Muscle of back (tissue), 11 donors: Measurements from ENCODE around the gene IL37. TPM values are rescaled to one million over a fixed set of nuclear protein-coding genes. Genes with fewer than 3 reads are reported as not detected.
"Not testable (repeated sequence)": the region's sequence is repeated elsewhere in the genome, so short reads cannot be mapped to it uniquely, and the experiment has no call there.

ENCODE experiments used
- DNase-seq, 3 donors: peaks; one replicate each; pipeline versions ENCODE4 v3.0.0 to v3.0.0-alpha.2; 2013
- polyA plus RNA-seq, 10 donors: library from polyadenylated mRNA; unstranded; fragments of 120-200 nt; gene quantifications; one replicate each; pipeline ENCODE4 v1.2.1, GENCODE V29; 2013; ENCODE audit not compliant: insufficient read length in 10 of 10

IL37 gene
- polyA plus RNA-seq, 10 donors, result 0.30 TPM; not detected in 9

DNA sequence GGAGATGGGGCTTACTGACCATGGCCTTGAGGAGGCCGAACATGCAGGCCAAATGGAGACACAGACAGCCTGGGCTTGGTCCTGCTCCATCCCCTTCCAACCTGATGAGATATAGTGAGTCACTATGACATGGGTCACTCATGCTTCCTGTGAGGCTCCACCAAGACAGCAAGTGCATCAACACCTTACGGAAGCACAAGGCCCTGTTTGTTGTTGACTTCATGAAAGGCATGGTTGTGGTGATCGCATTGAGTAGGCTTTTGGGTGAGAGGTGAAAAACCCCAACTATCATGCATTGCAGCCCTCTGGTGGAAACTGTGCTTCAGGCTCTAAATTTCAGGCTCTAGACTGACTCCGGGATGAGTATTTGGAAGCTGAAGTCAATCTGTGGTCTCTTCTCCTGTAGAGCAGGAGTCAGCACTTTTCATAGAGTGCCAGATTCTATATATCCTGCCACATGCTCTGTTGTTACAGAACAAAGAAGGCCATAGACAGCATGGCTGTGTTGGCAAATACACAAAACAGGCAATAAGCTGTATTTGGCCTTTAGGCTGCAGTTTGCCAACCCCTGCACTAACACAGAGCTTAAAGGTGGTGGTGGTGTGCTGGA, 10.1 kb downstream of the IL37 start:
- no peak for DNase-seq

DNA sequence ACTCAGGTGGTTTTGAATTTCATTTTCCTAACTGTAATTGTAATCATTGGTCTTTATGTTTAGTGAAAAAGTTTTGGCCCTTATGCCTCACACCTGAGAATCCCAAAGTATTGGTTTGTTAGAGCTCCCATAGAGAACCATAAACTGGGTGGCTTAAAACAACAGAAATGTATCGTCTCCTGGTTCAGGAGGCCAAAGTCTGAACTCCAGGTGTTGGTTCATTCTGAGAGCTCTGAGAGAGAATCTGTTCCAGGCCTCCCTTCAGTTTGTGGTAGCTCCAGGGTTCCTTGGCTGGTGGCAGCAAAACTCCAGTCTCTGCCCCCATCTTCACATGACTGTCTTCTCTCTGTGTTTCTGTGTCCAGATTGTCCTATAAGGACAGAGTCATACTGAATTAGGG, 11.0 kb downstream of the IL37 start:
- DNase-seq, result no peak

DNA sequence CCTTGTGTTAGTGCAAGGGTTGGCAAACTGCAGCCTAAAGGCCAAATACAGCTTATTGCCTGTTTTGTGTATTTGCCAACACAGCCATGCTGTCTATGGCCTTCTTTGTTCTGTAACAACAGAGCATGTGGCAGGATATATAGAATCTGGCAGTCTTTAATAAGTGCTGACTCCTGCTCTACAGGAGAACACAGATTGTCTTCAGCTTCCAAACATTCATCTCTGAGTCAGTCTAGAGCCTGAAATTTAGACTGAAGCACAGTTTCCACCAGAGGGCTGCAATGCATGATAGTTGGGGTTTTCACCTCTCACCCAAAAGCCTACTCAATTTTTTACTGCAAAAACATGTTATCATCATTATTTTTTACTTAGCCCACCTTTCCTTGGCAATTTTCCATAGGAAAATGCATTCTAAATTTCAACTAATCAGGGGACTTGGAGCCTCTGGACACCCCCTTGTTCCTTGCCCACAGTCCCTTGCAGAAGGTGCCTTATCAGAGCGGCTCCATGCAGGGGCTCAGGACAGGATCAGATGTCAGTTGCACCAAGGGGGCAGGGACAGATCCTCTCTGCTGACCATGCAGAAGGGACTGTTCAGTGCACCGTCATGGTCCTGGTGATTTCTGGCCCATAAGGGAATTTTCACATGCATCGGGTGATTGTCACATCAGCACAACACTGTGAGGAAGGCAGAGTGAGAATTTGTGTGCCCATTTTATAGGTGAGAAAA, 12.4 kb downstream of the IL37 start:
- no peak for DNase-seq

DNA sequence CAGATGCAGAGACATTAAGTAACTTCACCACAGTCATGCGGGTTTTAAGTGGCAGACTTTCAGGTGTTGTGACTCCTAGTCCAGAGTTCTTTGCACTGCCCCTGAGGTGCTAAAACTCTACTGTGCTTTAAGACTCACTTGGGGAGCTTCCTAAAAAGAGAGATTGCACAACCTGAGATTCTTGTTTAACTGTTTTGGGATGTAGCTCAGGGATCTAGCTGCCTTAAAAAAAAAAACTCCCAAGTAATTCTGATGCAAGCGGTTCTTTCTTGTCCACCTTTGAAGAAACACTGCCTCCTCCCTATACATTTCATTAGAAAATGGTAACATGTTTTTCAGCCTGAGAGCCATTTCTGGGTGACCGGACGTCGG, 13.0 kb downstream of the IL37 start:
- DNase-seq, result no peak

DNA sequence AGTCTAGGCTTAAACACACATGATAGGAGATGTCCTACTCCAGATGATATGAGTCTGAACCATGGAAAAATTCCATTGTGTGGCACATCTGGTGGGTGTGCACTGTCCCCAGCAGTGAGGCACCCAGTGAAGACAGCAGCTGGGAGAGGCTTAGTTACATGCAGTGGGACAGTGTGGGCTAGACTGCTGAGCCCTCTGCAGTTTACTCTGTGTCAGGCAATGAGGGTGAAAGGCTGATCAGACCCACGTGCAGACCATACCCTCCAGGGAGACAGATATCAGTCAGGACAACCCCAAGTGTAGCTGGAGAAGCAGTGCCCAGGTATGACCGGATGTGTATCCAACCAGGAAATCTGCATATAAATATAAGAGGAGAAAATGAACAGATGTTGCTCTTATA, 13.4 kb downstream of the IL37 start:
- no peak for DNase-seq

DNA sequence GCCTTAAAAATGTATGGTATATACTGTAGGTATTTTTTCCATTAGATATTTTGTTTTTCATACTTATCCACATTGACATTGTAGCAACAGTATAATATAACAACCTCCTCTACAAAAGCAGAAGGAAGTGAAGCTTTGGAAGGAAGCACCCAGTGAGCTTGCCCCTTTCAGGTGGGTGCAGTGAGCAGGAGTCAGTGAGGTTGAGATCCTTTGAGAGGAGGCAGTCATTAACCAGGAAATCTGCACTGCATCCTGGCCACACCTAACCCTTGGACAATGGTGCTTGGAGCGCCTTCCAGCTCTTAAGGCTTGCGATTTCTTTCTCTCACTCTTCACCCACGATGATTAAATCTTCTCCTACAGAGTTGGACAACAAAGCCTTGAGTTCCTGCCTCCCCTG, 13.9 kb downstream of the IL37 start:
- no peak for DNase-seq

DNA sequence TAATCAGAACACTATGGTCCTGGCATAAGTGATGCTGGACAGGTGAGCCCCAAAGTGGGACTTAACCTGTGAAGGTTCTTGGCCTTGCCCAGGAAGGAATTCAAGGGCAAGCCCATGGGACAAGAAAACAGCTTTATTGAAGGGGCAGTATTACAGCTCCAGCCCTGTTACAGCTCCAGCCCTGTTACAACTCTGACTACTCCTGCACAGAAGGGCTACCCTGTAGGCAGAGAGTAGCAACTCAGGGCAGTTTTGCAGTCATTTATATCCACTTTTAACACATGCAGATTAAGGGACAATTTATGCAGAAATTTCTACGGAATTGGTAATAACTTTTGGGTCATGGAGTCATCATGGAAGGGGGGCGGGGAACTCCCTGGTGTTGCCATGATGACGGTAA, 15.7 kb downstream of the IL37 start:
- DNase-seq, result no peak

DNA sequence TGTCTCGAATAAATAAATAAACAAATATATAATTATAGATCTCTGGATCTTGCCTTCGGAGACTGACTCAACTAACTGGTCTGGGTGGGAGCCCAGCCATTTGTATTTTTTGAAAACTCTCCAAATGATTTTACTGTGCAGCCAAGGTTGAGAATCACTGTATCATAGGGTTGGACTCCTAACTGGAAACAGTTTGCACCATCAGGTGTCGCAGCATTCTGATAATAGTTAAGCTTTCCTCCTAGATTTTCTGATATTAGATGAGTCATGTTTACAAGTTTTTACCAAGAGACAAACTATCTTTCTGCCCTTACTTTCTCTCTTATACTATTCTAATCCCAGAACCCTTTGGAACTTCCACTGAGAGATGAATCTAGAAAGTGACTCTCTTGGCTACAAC, 16.8 kb downstream of the IL37 start:
- no peak for DNase-seq

DNA sequence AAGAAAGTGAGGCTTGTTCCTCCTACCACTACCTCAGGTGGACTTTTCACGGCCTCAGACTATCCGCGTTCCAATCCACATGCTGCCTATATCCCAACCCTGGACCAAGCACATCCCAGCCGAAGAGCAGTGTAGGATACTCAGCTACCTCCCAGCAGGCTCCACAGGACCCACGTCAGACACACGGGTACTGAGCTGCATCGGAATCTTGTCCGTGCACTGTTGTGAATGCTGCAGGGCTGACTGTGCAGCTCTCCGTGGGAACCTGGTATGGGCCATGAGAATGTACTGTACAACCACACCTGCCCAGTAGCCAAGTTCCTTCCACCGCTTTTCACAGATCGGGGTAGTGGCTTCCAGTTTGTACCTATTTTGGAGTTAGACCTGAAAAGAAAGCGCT, 22.3 kb downstream of the IL37 start:
- DNase-seq, result no peak

DNA sequence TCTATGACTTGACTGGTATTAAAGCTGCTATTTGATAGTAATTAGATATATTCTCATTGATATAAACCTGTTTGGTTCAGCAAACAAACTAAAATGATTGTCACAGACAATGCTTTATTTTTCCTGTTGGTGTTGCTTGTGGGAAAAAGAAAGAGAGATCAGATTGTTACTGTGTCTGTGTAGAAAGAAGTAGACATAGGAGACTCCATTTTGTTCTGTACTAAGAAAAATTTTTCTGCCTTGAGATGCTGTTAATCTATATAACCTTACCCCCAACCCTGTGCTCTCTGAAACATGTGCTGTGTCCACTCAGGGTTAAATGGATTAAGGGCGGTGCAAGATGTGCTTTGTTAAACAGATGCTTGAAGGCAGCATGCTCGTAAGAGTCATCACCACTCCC, 23.2 kb downstream of the IL37 start:
- not testable (repeated sequence) for DNase-seq

DNA sequence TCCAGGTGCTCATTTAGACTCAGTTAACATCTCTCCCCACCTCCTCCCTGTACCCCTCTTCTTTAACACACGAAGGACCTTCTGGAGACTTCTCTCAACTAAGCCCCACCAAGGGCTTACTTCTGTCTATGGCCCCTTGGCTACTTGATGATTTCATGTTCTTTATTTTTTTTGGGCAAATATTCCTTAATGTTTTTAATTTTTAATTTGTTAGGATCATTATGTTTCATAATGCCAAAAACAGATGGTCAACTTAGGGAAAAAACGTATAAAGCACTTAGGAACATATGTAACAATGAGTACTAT, 25.9 kb downstream of the IL37 start:
- DNase-seq, result no peak

DNA sequence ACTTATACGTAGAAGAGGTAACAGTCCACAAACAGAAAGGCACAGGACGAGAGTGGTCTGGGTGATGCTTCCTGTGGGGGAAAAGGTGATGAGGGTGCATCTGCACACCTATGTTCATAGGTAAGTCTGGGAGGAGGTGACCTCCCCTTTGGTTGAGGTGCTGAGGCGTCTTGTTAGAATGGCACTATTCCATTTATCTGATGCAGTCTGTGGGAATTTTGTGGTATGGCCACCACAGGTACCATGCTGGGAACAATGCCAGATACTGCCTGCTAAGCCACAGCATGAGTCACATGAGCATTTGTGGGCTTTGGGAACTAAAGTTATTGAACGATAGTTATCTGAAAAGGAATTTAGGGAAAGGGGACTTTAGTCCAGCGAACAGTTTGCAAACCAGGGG, 27.9 kb downstream of the IL37 start:
- no peak for DNase-seq

DNA sequence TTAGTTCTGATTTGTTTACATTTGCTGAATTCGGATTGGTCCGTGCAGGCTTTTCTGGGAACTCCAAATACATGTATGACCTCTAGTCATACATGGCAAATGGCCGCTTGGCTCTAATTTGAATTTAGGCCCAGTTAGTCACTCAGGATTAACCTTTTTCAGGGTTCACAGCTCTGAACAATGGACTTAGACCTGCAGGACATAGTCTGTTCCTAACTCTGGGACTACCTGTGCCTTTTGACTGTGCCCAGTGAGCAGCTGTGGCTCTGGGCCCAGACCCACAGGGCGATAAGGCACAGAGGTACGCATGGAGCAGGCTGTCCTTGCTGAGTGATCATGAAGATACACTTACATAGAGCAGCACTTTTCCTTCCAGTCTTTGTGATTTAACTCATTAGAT, 28.5 kb downstream of the IL37 start:
- no peak for DNase-seq

DNA sequence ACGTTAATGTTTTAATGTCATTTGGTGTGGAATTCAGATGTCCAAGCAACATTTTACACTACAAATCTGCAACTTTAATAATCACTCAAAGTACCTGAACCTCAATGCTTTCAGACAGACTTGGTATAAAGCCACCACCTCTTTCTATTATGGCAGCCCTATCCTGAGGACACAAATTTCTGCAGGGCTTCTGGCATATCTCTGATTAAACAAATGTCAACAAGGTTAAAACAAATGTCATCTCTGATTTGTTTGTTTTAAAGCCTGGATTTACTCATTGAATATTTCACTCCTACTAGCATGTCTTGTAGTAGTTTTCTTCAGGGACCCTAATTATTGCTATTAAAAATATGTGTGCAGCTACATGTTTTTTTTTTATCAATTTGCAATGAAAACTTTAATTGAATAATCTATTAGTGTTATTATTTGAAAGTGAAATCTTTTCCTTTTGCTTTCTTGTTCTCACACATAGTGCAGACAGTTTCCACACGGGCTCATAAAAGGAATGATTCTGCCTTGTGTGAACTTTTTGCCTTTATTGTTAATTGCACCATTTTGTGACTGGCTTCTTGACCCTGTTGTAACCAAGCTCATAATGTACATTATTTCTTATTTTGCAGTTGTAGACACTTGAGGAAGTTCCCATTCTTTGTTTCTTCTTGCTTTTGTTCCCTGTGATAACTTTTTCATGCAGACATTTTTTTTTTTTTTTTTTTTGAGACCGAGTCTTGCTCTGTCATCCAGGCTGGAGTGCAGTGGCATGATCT, 30.1 kb downstream of the IL37 start:
- DNase-seq, result no peak

DNA sequence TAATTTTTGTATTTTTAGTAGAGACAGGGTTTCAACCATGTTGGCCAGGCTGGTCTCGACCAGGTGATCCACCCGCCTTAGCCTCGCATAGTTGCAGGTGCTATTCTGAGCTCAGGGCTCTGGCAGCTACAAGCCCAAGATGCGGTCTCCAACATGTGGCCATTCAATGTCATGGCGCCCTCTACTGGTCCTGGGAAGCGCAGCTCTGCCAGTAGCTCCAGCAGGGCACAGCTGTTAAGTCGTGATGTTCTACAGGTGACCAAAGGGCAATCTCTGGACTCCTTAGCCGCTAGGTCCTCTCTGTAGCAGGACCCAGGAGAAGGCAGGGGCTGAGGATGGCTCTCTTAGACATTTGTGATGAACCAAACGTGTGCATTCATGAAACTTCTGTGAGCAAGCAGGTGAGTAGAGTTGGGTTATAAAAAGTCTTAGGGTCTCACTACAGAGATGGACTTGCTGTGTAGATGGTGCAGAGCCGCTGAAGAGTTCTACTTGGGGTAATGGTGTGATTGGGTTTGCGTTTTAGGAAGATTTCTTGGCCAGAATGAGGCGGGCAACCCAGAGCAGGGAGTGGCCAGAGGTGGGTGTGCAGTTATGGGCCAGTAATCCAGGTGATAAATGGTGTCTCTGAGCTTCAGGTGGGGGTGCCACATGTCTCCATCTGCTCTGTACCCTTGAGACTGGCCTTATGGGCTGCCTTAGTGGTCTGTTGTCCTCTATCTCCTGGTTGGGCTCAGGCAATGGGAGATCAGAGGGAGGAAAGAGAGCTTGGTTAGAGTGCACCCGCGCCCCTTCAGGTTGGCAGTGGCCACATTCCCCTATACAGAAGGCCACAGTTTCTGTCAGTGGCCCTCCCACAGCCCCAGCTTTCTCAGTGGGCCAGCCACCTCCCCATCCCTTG, 31.0 kb downstream of the IL37 start:
- peak; percentile 39 to 61 (median 48) for DNase-seq

DNA sequence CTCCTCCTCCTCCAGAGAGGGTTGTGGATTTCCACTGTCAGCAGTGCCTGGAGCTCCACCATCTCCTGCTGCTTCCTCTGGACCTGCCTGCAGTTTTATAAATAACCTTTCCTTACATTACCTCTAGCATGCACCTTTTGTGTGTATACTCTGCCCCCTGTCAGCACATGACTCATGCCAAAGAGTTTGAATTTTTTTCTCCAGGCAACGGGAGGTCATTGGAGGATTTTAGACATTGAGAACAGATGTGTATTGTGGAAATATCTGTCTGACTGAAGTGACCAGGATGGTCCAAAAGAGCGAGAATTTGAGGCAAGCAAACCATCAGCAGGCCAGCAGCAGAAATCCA, 31.7 kb downstream of the IL37 start:
- DNase-seq, result no peak

DNA sequence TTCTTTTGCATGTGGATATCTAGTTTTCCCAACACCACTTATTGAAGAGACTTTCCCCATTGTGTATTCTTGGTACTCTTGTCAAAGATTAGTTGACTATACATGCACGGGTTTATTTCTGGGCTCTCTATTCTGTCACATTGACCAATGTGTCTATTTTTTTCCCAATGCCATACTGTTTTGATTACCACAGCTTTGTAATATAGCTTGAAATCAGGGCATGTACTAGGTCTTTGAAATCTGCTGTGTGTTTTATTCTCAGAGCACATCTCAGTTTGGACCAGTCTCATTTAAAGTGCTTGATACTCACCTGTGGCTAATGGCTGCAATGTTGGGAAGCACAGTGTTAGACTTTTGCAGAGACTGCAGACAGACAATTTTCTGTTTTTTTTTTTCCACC, 34.0 kb downstream of the IL37 start:
- no peak for DNase-seq

DNA sequence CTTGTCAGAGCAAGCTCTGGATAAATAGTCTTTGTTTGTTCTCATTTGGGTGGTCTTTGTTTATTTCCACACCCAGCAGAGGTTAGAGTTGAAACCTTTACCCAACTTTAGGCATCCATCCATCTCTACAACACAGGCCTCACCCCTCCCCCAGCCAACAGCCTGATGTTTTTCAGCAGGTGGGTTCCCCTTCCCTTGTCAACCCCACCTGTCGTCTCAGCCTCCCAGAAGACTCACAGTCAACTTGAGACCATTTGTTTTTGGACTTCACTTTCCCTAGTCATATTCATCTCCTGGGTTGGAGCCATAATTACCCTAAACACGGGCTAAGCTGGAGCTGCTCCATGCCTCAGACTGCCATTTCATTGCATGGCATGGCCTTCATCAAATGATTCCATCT, 35.1 kb downstream of the IL37 start:
- no peak for DNase-seq

DNA sequence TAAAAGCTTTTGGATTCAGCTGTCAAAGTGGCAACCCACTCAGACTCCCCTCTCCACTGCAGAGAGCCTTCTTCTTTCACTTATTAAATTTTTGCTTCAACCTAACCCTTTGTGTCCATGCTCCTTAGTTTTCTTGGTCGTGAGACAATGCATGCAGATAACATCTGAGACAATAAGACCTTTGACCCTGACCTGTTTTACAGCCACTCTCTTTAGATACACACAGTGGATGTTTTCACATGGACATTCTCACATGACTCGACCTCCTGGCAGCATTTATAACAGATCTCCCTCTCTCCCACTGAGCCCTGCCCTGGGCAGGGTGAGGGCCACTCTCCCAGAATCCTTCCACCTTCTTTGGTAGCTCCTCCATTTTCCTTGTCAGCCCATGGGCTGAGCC, 36.4 kb downstream of the IL37 start:
- no peak for DNase-seq

DNA sequence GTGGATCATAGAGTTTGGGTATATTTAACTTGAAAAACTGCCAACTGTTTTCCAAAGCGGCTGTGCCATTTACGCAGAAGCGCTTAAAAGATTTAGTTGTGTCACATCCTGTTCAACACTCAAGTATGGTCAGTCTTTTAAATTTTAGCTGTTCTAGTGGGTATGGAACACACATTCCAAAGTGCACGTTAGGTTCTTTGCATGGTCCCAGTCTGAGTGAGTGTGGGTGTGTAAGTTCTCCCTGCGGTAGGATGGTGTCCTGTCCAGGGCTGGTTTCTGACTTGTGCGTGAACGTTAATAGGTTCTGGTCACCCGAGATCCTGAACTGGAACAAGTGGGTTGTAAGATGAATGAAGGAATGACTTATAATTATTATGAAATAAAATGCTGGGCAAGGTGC, 38.5 kb downstream of the IL37 start:
- DNase-seq, result no peak

DNA sequence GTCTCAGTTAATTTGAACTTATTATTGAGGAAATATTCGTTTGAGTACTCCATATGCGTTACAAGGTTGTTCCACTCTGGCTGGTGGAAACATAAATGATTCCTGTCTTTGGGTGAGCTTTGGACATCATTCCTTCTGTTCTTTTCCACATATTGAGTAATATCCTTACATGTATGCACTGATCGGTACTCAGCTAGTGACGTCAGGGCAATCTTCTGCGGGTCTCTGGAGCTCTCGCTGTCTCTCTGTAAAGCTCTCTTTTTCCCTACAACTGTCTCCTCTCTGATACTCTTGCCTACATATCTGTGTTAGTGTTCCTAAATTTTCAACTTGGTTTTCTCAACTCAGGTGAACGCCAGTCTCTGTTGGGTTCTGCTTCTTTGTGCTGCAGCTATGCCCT, 43.4 kb downstream of the IL37 start:
- DNase-seq, result no peak

DNA sequence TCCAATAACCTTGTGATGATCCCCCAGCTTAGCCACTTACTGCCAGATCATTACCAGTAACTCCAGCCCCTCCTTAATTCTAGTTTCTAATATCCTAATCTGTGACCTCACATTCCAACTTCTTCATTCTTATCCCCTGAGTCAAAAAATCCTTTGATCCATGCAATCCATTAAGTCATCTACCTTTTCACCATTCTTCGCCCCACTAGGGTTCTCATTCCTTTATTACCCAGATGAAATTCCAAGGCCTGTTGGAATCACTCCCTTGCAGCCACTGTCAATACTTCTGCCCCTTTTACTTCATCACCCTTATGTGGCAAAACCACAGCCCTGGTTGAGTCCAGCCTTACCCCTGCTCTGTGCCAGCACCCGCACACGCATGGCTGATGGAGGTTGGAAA, 46.5 kb downstream of the IL37 start:
- no peak for DNase-seq
